ENCODE measurements around the gene CNOT2.

- TF ChIP-seq CTCF (conservative IDR thresholded peaks at IDR 0.05; ENCODE audit: low read depth in 2 of 2) = no peak
- no peak for TF ChIP-seq EZH2 (IDR thresholded peaks at IDR 0.05; ENCODE audit: low read depth, unreplicated experiment)
- TF ChIP-seq ZNF114 (CRISPR knock-in tag; IDR thresholded peaks at IDR 0.05) = no peak
- no peak for TF ChIP-seq EZH2phosphoT487 (IDR thresholded peaks at IDR 0.05; ENCODE audit: unreplicated experiment)
- TF ChIP-seq CREB1 (CRISPR knock-in tag; IDR thresholded peaks at IDR 0.05; ENCODE audit: low read depth) = no peak
Observed at GRCh38 chr12:70272510-70272909, 29.3 kb downstream of the CNOT2 start.
